ENCODE measurements around the gene SEMA4D.
A peak's percentile ranks its signal among the peaks of the same experiment; 100 is the strongest.

SEMA4D gene, protein sequence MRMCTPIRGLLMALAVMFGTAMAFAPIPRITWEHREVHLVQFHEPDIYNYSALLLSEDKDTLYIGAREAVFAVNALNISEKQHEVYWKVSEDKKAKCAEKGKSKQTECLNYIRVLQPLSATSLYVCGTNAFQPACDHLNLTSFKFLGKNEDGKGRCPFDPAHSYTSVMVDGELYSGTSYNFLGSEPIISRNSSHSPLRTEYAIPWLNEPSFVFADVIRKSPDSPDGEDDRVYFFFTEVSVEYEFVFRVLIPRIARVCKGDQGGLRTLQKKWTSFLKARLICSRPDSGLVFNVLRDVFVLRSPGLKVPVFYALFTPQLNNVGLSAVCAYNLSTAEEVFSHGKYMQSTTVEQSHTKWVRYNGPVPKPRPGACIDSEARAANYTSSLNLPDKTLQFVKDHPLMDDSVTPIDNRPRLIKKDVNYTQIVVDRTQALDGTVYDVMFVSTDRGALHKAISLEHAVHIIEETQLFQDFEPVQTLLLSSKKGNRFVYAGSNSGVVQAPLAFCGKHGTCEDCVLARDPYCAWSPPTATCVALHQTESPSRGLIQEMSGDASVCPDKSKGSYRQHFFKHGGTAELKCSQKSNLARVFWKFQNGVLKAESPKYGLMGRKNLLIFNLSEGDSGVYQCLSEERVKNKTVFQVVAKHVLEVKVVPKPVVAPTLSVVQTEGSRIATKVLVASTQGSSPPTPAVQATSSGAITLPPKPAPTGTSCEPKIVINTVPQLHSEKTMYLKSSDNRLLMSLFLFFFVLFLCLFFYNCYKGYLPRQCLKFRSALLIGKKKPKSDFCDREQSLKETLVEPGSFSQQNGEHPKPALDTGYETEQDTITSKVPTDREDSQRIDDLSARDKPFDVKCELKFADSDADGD

DNA sequence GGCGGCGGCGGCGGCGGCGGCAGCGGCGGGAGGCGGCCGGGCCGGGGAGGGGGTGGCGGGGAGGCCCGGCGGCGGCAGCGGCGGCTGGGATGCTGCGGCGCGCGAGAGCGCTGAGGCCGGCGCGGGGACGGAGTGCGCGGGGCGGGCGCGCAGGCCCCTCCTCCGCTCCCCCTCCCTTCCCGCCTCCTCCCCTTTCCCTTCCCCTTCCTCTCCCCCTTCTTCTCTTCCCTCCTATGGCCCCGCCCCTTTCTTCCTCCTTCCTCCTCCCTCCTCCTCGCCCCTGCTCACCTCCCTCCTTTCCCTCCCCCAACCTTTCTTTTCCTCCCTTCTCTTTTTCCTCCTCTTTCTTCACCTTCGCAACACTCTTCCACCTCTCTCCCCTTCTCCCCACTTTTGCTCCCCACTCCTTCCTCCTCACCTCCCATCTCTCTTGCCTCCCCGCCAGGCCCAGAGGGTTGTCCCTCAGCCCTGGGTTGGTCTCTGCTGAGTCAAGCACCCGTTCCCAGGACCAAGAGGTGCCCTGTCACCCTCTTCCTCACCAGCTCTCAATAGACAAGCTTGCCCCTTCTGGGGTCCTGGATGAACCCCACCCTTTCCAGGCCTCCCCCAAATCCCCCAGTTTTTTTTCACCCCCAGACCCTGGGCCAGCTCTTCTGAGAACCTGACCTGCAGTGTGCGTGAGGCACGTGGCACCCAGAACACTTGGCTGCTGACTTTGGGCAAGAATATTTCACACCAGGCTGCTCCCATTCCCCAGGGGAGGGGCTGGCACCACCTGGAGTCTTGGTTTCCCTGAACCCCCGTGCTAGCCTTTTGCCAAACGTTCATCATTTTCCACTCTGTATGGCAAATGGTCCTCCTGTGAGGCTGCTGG is at the start of gene SEMA4D:
Gene SEMA4D, minus strand, starts transcription at position 136 of the 874 bp plus-strand sequence. CDS start 92,657 bp downstream, outside the sequence.
- peak in 1 of 2 donors; percentile 45 for DNase-seq (ENCODE audit: low read depth in 1 of 2, low spot score in 1 of 2)

DNA sequence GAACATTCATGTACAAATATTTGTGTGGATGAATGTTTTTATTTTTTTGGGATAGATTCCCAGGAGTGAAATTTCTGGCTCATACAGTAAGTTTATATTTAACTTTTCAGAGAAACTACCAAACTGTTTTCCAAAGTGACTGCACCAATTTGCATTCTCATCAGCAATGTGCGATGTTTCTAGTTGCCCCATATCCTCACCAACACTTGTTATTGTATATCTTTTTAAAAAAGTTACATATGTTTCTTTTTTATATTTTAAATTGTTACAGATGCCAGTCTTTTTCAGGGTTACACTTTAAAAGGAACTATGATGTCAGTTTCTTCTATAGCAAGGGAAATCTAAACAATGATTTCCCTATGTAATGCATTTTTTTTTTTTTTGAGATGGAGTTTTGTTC is 49.1 kb upstream of the SEMA4D start:
- no peak for DNase-seq (ENCODE audit: low read depth in 1 of 2, low spot score in 1 of 2)

DNA sequence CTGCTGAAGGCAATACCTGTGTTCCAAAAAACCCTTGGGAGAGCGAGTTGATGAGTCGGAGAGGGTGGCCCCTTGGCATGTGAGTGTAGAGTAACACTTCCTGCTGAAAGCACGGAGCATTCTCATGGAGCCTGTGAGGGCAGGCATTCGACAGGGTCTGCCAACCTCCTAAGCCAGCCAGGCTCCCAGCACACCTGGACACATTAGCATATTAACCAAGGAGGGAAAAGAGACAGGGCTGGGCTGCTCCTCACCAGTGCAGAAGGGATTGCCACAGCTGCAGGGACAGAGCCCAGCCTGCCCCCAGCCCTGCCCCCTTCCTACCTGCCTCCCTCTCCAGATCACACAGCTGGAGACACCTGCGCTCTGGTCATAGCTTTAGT is 46.4 kb upstream of the SEMA4D start:
- no peak for DNase-seq (ENCODE audit: low read depth in 1 of 2, low spot score in 1 of 2)

DNA sequence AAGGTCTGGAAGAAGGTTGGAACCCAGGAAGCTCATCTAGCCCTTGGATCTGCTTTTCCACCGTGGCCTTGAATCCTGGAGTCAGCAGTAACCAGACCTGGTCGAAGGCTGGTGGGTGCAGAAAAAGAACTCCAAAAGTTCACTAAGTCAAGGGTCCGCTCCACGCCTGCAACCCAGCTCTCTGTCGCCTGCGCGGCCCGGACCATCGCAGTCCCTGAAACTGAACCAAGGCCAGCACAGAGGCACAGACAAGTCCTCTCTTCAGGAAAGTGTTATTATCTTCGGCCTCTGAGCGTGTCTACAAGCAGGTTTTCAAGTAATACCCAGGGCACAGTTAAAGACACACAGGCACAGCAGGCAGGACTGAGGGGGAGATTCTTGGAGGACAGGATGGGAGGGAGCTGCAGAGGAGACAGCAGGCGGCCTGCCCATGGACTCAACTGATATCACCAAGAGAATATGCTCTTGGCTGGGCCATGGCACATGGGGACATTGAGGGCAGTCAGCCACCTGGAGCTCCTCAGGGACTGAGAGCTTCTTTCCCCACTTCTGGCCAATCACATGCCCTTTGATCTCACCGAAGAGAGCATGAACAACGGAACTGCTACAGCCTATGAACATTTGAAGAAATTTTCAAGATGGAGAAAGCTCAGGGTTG is 45.8 kb upstream of the SEMA4D start:
- no peak for DNase-seq (ENCODE audit: low read depth in 1 of 2, low spot score in 1 of 2)

DNA sequence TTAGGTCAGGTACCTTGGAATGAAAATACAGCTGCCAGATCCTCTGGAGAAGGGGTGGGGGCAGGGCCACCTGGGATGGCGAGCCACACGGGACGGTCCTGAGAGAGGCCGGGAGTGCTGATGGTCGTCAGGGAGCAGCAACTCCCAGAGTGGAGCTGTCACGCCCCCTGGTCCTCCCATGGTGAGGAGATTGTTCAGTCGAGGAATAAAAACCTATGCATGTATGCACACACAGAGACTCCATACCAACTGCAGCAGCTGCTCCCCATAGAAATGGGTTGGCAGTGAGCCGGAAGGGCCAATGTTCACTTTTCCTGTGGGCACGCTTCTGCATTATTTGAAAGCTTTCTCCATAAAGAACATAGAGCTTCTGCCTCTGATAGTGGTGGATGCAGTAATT is 45.2 kb upstream of the SEMA4D start:
- no peak for DNase-seq (ENCODE audit: low read depth in 1 of 2, low spot score in 1 of 2)

DNA sequence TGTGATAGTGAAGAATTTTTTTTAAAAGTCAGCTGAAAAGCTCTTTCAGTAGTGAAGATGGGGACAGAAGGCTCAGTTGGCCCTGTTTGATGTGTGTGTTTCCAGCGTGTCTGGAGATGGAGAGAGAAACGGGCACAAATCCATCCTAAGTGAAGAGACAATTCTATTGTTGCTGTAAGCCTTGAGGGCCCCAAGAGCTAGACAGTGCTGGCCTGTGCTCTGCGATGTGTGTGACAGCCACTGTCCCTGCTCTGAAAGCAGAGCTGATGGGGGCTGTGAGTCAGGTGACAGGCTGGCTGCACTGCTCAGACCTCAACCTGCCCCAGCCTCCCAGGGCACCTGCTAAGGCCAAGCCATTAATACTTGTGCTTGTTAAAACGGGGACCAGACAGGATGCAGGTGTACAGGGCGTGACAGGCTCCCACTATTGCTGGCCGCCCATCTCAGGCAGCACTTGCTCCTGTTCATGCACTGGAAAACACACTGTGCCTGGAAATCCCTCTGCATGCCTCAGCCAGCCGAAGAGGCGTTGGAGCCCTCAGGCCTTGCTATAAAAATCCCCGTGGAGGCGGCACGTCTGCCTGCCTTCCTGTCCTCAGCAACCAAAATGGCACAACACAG is 44.6 kb upstream of the SEMA4D start:
- DNase-seq (ENCODE audit: low read depth in 1 of 2, low spot score in 1 of 2) = no peak

DNA sequence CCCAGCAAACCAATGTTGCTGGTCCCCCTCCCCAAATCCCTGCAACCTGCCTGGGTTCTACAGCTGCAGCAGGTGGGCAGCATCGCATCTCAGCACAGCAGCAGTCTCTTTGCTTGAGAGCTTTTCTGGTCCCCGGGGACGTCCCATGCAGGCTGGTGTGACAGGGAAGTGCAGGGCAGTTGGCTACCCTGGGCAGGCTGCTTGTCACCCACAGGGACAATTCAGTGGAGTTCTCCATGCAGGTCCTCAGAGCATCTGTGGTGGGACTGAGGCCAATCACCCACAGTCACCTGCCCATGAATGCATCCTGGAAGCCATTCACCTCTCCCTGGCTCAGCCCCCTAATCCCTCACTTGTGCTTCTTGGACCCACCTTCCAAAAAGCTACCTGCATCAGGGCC is 43.9 kb upstream of the SEMA4D start:
- no peak for DNase-seq (ENCODE audit: low read depth in 1 of 2, low spot score in 1 of 2)

DNA sequence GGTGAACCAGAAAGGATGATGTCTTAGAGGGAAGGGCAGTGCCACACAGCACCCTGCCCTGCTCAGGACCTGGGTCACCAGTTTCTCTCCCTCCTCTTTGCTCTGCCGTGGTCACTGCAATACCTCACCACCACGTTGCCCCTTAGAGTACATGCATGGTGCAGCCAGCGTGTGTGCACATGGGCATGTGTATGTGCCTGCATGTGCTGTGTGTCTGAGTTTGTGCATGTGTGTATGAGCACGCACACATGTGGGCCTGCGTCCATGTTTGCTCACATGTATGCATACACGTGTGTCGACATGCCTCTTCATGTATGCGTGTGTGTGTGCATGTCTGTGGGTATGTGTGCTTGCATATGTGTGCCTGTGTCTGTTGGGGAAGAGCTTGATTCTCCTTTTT is 41.5 kb upstream of the SEMA4D start:
- no peak for DNase-seq (ENCODE audit: low read depth in 1 of 2, low spot score in 1 of 2)

DNA sequence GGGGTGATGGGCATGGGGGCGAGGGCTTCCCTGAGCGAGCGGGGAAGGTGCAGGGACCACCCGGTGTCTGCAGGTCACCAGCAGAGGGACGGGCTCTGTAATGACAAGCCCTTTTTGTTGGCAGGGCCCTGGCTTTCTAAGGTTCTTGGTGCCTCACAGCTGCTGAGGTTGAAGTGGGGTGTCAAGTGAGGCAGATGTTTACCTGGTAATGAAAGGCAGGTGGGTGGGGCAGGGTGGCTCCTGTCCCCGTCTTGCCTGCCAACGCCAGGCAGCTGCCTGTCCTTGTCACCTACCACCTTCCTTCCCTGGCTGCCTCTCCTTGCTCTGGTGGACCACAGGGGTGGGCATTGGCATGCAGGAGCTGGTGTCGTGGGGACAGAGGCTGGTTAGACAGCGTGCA is 41.0 kb upstream of the SEMA4D start:
- no peak for DNase-seq (ENCODE audit: low read depth in 1 of 2, low spot score in 1 of 2)

DNA sequence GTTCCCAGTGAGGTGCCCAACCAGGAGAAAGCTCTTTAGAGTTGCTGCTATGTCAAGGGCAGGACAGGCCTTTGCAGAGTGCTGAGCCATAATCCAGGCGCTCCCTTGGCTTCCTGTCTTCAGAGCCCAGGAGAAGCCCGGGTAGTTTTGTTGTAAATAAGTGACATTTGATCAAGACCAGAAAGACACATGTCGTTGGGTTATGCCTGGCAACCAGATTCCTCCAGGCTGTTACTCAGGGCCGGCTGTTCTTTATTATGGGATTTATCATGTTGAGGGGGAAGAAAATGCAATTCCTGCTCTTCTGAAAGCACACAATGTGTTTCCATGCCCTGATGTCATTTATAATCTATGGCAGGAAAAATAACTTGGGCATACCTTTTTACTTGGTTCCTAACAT is 39.3 kb upstream of the SEMA4D start:
- no peak for DNase-seq (ENCODE audit: low read depth in 1 of 2, low spot score in 1 of 2)

DNA sequence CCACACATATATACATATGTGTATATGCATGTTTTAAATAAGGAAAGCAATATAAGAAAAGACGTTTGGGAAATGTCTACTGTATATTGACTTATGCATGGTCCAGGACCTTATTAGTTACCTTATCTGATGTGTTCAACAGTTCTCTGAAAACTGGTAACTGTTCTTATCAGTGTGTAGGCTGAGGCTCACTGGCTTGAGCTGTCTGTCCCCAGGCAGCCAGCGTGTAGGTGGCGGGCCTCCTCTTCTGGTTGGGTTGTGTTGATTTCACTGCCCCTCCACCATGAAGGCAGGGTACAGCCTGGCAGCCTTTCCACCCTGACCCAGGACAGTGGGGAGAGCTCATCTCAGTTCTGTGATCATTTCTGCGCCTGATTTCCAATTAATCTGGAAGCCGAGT is 38.7 kb upstream of the SEMA4D start:
- no peak for DNase-seq (ENCODE audit: low read depth in 1 of 2, low spot score in 1 of 2)

DNA sequence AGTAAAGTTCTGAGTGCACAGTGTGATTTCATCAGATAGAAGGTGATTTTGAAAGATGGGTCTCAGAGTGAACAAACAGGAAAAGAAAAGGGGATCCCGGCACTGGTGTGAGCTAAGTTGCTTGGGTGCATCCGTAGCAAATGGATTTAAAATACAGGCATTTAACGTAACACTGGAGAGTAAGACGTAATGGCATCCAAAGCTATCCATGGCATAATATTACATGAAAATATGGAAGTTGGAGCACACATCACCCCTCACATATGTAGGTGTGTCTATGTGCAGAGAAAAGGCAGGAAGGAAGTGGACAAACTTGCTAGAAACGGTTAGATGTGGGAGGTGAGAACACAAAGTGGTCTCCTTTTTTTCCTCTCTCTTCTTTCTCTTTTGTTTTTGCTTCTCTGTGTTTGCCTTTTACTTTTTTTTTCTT is 38.2 kb upstream of the SEMA4D start:
- no peak for DNase-seq (ENCODE audit: low read depth in 1 of 2, low spot score in 1 of 2)

DNA sequence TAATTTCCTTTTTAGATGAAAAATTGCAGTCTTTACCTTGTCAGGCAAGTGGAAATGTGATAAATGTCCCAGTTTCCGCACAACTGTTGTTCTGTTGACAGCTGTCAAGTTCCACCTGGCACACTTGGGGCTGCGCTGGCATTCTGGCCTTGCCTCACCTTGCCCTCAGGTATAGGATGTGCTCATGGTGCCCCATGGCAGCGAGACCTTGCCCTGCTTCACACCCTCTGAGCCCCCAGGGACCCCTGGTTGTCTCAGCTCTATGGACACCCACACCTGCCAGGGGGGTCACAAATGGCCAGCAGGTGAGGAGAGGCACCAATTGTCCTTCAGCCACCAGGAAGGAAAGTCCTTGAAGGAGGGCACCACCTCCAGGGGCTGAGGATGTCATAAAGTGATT is 37.5 kb upstream of the SEMA4D start:
- no peak for DNase-seq (ENCODE audit: low read depth in 1 of 2, low spot score in 1 of 2)

DNA sequence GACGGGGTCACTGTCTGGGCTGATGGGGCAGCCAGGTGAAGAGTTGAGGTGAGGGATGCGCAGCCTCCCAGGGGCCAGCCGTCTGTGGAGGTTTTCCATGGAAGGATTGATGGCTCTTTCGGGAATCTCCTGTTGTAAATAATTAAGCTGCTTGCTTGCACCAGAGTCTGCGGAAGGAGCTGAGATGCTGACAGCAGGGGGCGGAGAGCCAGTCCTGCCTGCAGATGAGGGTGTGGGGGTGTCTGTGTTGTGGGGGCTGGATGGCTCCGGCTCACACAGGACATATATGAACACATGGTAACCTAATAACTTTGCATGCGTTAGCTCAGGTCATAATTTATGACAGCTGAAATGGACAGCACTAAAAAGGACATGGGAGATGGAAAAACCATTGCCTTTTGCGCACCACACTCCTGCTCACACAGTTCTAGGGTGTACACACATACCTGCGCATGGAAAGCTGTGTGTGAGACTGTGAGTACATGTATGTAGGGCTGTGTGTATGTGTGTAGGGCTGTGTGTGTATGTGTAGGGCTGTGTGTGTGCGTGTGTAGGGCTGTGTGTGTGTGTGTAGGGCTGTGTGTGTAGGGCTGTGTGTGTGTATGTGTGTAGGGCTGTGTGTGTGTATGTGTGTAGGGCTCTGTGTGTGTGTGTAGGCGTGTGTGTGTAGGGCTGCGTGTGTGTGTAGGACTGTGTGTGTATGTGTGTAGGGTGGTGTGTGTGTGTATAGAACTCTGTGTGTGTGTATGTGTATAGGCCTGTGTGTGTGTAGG is 36.8 kb upstream of the SEMA4D start:
- DNase-seq (ENCODE audit: low read depth in 1 of 2, low spot score in 1 of 2) = no peak

DNA sequence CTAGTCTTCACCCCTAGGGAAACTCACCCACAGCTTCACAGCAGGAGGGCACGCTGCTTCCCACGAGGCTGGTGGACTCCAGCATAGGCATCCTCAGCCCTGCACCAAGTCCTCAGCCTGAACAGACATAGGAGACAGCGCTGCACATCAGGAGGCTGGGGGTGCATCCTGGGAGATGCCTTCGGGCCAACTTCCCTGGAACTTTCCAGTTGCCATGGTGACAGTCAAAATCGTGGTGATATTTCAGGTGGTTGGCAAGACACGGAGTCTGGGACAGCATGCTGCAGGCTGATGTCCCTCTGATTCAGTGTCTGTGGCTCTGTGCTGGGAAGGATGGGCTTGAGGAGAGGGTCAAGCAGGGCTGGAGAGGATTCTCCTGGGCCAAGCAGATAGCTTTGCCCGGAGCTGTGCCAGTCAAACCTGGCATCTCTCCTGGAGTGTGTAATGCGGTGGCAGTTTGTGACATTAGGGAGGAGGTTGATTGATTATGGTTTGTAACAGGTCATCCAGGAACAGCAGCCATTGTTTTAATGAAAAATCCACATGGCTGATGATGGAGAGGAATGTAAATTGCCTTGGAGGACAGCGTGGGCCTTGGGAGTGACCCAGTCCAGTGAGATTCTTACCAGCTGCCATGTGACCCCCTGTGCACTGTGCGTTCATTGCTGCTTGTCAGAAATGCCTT is 35.6 kb upstream of the SEMA4D start:
- DNase-seq (ENCODE audit: low read depth in 1 of 2, low spot score in 1 of 2) = no peak

DNA sequence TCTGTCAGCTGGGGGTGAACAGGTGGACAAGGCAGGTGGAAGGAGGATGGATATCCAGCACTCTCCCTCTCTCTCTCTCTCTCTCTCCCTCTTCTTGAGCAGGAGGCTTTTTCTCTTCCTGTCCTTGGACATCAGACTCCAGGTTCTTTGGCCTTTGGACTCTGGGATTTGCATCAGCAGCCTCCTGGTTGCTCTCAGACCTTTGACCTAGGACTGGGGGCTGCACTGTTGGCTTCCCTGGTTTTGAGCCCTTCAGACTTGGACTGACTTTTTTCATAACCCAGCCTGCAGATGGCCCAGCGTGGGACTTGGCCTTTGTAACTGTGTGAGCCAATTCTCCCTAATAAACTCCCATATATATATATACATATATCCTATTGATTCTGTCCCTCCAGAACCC is 35.0 kb upstream of the SEMA4D start:
- no peak for DNase-seq (ENCODE audit: low read depth in 1 of 2, low spot score in 1 of 2)

DNA sequence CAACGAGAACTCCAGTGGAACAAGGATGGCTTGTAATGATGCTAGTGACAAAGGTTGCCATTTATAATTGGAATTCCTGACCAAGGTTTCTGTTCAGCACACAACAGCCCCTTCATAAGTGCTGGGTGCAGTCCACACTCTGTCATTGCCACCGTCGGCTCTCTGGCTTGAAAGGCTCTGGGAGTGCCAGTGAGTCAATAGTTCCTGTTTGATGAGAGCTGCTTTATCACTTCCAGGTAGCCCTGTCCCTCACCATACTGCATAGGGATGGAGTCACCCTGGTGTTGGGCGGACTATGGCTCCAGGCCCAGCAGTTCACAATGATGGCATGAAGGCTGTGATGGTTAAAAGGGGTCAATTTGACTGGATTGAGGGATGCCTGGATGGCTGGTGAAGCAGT is 34.6 kb upstream of the SEMA4D start:
- DNase-seq (ENCODE audit: low read depth in 1 of 2, low spot score in 1 of 2) = no peak

DNA sequence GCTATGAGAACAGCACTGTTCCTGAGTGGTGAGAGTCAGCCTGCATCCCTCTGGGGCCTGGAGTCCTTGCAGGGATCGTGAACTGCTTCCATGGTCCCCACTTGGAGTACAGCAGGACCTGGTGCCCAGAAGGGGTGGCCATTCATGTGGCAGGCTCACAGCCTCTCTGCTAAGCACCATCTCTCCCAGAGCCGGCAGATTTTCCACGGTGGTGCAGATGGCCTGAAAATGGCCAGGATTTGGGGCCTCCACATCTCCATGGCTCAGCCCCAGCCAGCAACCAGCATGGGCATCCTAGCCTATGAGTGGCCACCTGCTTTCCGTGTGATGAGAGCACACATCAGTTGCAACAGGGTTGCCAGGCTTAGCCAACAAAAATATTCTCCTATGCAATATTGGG is 33.9 kb upstream of the SEMA4D start:
- DNase-seq (ENCODE audit: low read depth in 1 of 2, low spot score in 1 of 2) = no peak

DNA sequence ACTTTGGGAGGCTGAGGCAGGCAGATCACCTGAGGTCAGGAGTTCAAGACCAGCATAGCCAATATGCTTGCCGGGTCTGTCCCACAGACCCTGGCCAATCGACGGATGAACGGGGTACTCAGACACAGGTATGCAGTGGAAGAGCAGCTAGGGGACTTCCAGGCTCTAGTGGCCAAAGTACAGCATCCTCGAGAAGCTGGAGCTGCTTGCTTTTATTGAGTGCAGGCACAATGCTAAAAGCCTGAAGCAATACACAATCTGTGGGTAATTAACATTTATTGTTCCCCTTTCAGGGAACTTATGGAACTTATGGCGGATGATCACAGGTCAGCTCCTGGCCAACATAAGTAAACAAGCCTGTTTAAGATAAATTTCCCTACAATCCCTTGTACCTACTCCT is 32.8 kb upstream of the SEMA4D start:
- DNase-seq (ENCODE audit: low read depth in 1 of 2, low spot score in 1 of 2) = no peak

Data from stimulated activated CD4-positive, alpha-beta T cell treated with anti-CD3 and anti-CD28 coated beads, Interleukin-15, amount 100 ng/mL, for 1 hour (primary cell).